ENCODE results near the gene COMMD10. TPM values are rescaled to one million over a fixed set of nuclear protein-coding genes. Genes with fewer than 3 reads are reported as not detected.
A peak's percentile ranks its signal among the peaks of the same experiment; 100 is the strongest.
"Not testable (repeated sequence)": the region's sequence is repeated elsewhere in the genome, so short reads cannot be mapped to it uniquely, and the experiment has no call there.

COMMD10 gene
- total RNA-seq, 6 experiments from 2014 or later = 19.0 to 25.0 (median 22.0) TPM

DNA sequence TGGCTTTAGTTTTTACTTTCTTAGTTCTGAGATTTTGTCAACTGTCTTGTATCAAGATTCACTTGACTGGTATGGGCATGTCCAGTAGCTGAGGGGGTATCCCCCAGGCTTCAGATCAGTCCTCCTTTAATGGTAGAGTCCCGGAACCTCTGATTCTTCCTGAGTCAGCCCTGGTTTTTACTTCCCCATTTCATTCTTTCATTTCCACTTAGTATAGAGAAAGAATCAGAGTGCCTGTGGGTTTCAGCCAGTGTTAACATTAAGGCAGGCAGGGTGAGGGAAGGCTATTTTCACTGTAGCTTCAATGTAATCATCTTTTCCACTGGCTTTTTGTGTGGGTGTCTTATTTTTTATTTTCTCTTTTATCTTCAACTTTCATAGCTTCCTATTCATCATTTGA lies 8.3 kb upstream of the COMMD10 start:
- Mint-ChIP-seq H3K4me3 (no peak overlapping the region), H3K27ac (no peak overlapping the region), H3K9me3 (no peaks in the 10 kb centered on the region), H3K36me3 (ENCODE audit: low read depth) (no peaks in the 10 kb centered on the region), H3K27me3 (ENCODE audit: insufficient read depth) (no peaks in the 10 kb centered on the region; the same call in 1 of the 2 replicates), H3K4me1 (ENCODE audit: low read depth) (no peaks in the 10 kb centered on the region)
- DNase-seq = no peak
- TF ChIP-seq, protein P1, sequence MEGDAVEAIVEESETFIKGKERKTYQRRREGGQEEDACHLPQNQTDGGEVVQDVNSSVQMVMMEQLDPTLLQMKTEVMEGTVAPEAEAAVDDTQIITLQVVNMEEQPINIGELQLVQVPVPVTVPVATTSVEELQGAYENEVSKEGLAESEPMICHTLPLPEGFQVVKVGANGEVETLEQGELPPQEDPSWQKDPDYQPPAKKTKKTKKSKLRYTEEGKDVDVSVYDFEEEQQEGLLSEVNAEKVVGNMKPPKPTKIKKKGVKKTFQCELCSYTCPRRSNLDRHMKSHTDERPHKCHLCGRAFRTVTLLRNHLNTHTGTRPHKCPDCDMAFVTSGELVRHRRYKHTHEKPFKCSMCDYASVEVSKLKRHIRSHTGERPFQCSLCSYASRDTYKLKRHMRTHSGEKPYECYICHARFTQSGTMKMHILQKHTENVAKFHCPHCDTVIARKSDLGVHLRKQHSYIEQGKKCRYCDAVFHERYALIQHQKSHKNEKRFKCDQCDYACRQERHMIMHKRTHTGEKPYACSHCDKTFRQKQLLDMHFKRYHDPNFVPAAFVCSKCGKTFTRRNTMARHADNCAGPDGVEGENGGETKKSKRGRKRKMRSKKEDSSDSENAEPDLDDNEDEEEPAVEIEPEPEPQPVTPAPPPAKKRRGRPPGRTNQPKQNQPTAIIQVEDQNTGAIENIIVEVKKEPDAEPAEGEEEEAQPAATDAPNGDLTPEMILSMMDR (IDR thresholded peaks at IDR 0.05) = no peak

DNA sequence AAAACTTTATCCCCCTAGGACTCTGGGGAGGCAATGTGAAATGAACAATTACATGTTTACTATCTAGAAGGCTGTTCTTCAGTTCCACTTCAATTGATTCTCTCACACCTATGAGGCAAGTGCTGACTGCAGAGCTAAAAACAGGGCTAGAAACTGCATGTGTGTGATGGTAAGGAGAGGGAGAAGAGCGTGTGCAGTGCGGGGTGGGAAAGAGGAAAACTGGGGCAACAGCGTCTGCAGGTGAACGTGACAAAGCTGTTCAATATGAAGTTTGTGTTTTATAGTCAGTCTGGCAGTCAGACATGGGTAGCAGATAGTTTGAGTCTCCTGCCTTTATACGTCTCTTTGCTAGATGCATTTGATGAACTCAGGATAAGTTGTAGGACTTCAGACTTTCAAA lies 6.6 kb upstream of the COMMD10 start:
- H3K36me3 Mint-ChIP-seq (ENCODE audit: low read depth) = peaks cover 8% of the 10 kb centered on the region; the same call in 1 of the 2 replicates
- no peaks in the 10 kb centered on the region for H3K9me3 Mint-ChIP-seq
- no peaks in the 10 kb centered on the region for H3K4me1 Mint-ChIP-seq (ENCODE audit: low read depth)
- no peak for DNase-seq
- H3K27me3 Mint-ChIP-seq (ENCODE audit: insufficient read depth) = no peaks in the 10 kb centered on the region; the same call in 1 of the 2 replicates
- no peak overlapping the region for H3K27ac Mint-ChIP-seq
- TF ChIP-seq, protein P1 (IDR thresholded peaks at IDR 0.05) = no peak
- no peak overlapping the region for H3K4me3 Mint-ChIP-seq

DNA sequence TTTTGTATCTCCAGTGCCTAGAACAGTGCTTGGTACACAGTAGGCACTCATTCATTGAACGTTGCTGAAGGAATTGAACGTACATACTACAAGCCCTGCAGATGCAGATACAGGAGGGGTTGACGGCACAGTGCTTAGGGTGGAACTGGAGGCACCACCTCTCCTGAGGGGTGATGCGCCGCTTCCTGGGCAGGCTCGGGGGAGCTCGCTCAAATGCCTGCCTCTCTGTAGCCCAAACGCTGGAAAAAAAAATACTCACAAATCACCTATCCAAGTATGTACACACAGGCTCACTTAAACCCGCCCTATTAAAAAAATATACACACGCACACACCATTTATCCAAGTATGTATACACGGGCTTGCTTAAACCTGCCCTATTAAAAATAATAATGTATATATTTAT lies 536 bp upstream of the COMMD10 start:
- no peak for DNase-seq
- Mint-ChIP-seq H3K27me3 (ENCODE audit: insufficient read depth) (no peaks in the 10 kb centered on the region), H3K4me3 (peak overlapping the region; percentile 92), H3K36me3 (ENCODE audit: low read depth) (peaks cover 23% of the 10 kb centered on the region), H3K4me1 (ENCODE audit: low read depth) (peaks cover 30% of the 10 kb centered on the region), H3K9me3 (no peaks in the 10 kb centered on the region), H3K27ac (peak overlapping the region; percentile 78)
- TF ChIP-seq, protein P1 (IDR thresholded peaks at IDR 0.05) = no peak

DNA sequence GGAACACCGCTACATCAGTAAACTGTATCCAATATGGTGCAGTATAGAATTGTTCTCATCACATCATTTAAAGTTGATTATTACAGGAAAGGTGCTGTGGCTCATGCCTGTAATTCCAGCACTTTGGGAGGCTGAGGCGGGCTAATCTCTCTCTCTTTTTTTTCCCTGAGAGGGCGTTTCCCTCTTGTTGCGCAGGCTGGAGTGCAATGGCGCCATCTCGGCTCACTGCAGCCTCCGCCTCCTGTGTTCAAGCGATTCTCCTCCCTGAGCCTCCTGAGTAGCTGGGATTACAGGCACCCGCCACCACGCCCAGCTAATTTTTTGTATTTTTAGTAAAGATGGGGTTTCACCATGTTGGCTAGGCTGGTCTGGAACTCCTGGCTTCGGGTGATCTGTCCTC lies 1.5 kb downstream of the COMMD10 start:
- H3K27ac Mint-ChIP-seq = peak overlapping the region; percentile 17; the same call in 1 of the 2 replicates
- peaks cover 23% of the 10 kb centered on the region for H3K36me3 Mint-ChIP-seq (ENCODE audit: low read depth)
- H3K4me1 Mint-ChIP-seq (ENCODE audit: low read depth) = peaks cover 30% of the 10 kb centered on the region
- DNase-seq; H3K9me3 Mint-ChIP-seq; H3K27me3 Mint-ChIP-seq (ENCODE audit: insufficient read depth): not testable (repeated sequence)
- peak overlapping the region; percentile 92 for H3K4me3 Mint-ChIP-seq

DNA sequence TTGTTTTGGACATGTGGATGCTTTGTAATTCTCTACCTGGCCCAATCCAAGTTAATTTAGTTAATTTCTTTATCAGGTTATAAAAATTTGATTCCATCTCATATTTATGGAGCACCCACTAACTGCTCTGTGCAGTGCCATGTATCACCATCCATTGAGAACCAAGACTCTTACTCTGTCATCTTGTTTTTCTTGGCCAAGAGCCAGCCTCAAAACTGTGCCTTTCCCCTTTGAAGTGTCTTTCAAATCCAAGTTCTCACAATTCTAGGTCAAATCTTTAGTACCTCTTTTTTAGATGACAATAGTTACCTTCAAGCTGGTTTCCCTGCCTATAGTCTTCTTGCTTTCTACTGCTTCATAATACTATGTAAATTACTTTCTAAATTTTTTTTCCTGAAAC lies 3.2 kb downstream of the COMMD10 start:
- Mint-ChIP-seq H3K27me3 (ENCODE audit: insufficient read depth) (no peaks in the 10 kb centered on the region), H3K9me3 (no peaks in the 10 kb centered on the region), H3K4me3 (no peak overlapping the region), H3K4me1 (ENCODE audit: low read depth) (peaks cover 30% of the 10 kb centered on the region), H3K36me3 (ENCODE audit: low read depth) (peaks cover 22% of the 10 kb centered on the region), H3K27ac (no peak overlapping the region)
- TF ChIP-seq, protein P1 (IDR thresholded peaks at IDR 0.05) = no peak
- no peak for DNase-seq

DNA sequence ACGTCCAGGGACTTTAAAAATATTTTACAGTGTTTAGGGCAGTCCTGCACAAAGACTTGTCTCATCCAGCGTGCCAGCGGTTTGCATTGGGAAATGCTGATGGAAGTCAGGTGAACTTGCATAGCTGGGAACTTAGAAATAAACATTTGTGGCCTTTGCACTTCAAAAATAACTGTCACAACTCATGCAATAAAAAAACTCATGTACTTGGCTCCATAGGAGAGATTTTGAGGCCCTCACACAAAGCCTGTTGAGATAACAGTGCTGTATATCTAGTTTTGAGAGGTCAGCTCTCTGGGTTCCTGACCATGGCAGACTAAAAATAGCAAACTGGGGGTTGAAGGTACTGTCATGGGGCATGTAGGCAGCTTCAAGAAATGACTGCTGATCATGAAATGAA lies 5.5 kb downstream of the COMMD10 start:
- H3K9me3 Mint-ChIP-seq = no peaks in the 10 kb centered on the region
- no peak overlapping the region for H3K27ac Mint-ChIP-seq
- no peak for DNase-seq
- TF ChIP-seq, protein P1 (IDR thresholded peaks at IDR 0.05) = no peak
- no peak overlapping the region for H3K4me3 Mint-ChIP-seq
- H3K27me3 Mint-ChIP-seq (ENCODE audit: insufficient read depth) = no peaks in the 10 kb centered on the region
- H3K36me3 Mint-ChIP-seq (ENCODE audit: low read depth) = peaks cover 27% of the 10 kb centered on the region
- peaks cover 20% of the 10 kb centered on the region for H3K4me1 Mint-ChIP-seq (ENCODE audit: low read depth)

All from HFFc6 (cell line).